GM12865 (cell line): ENCODE results near the gene WASF2.

ENCODE experiments used
- DNase-seq: peaks from one replicate; pipeline ENCODE4 v3.0.0; 2010; ENCODE audit warnings: low read depth
- H3K4me3 ChIP-seq: 2 replicates; pipeline ENCODE4 v1.5.1; 2011; ENCODE audit warnings: mild to moderate bottlenecking, low read depth, low read length, control low read depth
- CTCF ChIP-seq: IDR thresholded peaks from 2 replicates; pipeline ENCODE4 v1.5.1; 2011; ENCODE audit warnings: low read length, control low read depth, low read depth, inconsistent platforms; ENCODE audit not compliant: insufficient read depth; ENCODE audit errors: missing control alignments

WASF2 gene

DNA sequence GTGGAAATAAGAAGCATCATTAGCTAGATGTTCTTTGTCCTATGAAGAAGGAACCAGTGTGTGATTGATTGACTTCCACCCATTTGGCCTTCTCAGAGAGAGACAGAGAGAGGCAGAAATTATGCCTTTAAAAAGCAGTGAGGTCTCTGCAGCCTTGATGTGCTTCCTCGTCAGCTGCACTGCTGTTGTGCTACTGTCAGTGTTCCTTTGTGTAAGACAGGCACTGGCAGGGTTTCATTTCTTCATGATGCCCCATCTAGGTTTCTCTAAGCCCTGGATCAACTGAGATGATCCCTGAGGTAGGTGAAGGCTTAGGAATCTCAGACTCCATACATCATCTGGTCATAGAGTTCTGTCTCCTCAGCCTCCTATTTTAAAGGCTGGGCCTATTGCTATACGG is 62.6 kb downstream of the WASF2 start:
- no peak overlapping the region for H3K4me3 ChIP-seq
- no peak for DNase-seq
- TF ChIP-seq CTCF: no peak

DNA sequence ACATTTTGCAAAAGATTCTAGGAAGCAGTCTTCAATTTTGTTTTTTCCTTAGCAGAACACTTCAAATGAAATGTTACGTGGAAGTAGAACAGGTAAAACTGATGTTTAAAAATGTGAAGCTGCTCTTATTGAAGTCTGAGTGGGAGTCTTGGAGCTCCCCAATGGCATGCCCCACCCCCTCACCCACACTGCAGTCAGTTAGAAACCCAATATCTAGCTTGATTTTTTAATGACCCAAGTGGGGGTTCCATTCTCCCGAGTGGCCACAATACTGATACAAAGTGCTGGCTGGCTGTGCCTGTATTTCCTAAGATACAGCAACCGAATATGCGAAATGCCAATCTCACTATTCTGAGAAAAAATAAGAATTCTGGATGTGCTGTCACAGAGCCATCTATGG is 66.3 kb downstream of the WASF2 start:
- no peak overlapping the region for H3K4me3 ChIP-seq
- no peak for TF ChIP-seq CTCF
- no peak for DNase-seq

GRCh38 chr1:27418326-27419185 is 71.4 kb downstream of the WASF2 start:
- TF ChIP-seq CTCF: no peak
- DNase-seq: peak; percentile 93
- H3K4me3 ChIP-seq: peak overlapping the region; percentile 8

DNA sequence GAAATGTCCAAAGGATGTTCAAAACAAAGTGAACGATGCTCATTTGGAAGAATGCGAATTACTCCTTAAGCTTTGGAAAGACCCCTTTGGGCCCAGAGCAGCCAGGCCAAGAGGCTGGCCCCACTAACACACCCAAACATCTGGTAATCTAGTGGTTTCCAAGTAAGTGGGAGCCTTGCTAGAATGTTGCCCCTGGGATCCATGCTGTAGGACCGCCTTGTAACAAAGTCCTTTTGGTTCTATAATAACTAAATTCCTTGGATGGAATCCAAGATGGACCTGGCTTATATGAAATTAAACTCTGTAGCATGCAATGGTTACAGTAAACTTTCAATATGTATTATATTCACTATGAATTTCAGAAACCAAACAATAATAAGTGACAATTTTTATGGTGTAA is 72.3 kb downstream of the WASF2 start:
- no peak for DNase-seq
- H3K4me3 ChIP-seq: no peak overlapping the region; the same call in 1 of the 2 replicates
- no peak for TF ChIP-seq CTCF

DNA sequence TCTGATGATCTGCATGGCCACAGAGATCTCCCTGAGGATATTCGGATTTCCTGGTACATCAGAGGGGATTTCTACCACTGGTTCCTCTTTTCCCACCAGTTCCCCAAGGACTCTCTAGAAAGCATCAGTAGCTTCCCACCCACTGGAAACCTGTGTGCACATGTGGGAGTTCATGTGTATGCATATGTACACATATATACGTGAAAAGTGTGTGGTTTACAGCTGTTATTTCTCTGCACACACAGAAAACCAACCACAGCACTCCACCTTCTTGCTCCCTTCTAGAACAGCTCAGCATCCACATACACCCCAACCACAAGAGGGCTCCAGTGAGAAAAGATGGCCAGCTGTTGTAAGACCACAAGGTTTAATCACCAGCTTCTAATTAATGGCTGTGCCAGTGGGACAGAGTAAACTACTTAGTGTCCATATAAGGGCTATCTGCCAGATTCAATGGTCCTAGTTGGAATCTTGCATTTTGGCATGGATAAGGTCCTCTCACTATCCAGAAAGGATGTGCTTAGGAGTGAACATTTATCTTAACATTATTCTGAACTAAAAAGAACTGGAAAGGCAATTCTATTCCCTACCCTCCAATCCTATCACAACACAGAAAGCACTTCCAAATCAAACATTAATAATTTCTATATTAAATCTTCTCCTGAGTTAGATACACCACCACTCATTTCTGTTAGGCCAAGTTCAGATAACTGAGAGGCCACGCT is 73.4 kb downstream of the WASF2 start:
- peak; percentile 92 for DNase-seq
- peak; percentile 77 for TF ChIP-seq CTCF

GRCh38 chr1:27414091-27414490 is 75.9 kb downstream of the WASF2 start:
- no peak for TF ChIP-seq CTCF
- no peak for DNase-seq
- H3K4me3 ChIP-seq: no peak overlapping the region

More for the DNA sequence above, 73.4 kb downstream of the WASF2 start:
- no peak overlapping the region for H3K4me3 ChIP-seq
